DND-41 (cell line): ENCODE results near the gene PPP6R2.
"Not testable (repeated sequence)": the region's sequence is repeated elsewhere in the genome, so short reads cannot be mapped to it uniquely, and the experiment has no call there.

Source experiments
- ATAC-seq: fragments of 200-7000 bp; cut with Tn5 transposase; 3 replicates; pipeline ENCODE4 v1.9.1; 2021; ENCODE audit warnings: low read depth; ENCODE audit not compliant: insufficient read depth
- DNase-seq: peaks from one replicate; pipeline ENCODE4 v3.0.0-alpha.2; 2020
- H2AFZ ChIP-seq: 2 replicates; pipeline ENCODE4 v1.6.0; 2012; ENCODE audit warnings: low read depth, low read length
- H3K27ac ChIP-seq: 2 replicates; pipeline ENCODE4 v1.5.1; 2012; ENCODE audit warnings: low read length, inconsistent platforms
- H3K27me3 ChIP-seq: fragments of 200-600 bp; sonication (generic); 2 replicates; pipeline ENCODE4 v1.6.0; 2012; ENCODE audit warnings: low read length, mild to moderate bottlenecking, inconsistent platforms; ENCODE audit not compliant: insufficient read depth, poor library complexity
- H3K36me3 ChIP-seq: 2 replicates; pipeline ENCODE4 v1.5.1; 2012; ENCODE audit warnings: low read length, inconsistent platforms; ENCODE audit not compliant: insufficient read depth
- H3K4me1 ChIP-seq: 2 replicates; pipeline ENCODE4 v1.5.1; 2012; ENCODE audit warnings: mild to moderate bottlenecking, low read length; ENCODE audit not compliant: insufficient read depth
- H3K4me2 ChIP-seq: 2 replicates; pipeline ENCODE4 v1.6.0; 2012; ENCODE audit warnings: mild to moderate bottlenecking, moderate library complexity, low read length, inconsistent platforms; ENCODE audit not compliant: insufficient read depth
- H3K4me3 ChIP-seq, 2 experiments: fragments of 200-600 bp in 1 of 2; shearing (Covaris generic) in 1 of 2; 2 replicates each; pipeline ENCODE4 v1.5.1; 2012 to 2016; ENCODE audit warnings: inconsistent platforms in 2 of 2, low read length in 2 of 2, mild to moderate bottlenecking in 2 of 2, low read depth in 1 of 2, moderate library complexity in 1 of 2
- H3K79me2 ChIP-seq: 2 replicates; pipeline ENCODE4 v1.6.0; 2012; ENCODE audit warnings: low read length, inconsistent platforms; ENCODE audit not compliant: insufficient read depth
- H3K9ac ChIP-seq: 2 replicates; pipeline ENCODE4 v1.6.0; 2012; ENCODE audit warnings: low read depth, mild to moderate bottlenecking, inconsistent platforms, low read length, moderate library complexity
- H3K9me3 ChIP-seq: 2 replicates; pipeline ENCODE4 v1.5.1; 2012; ENCODE audit warnings: low read length, moderate library complexity, mild to moderate bottlenecking, inconsistent platforms; ENCODE audit not compliant: insufficient read depth, severe bottlenecking
- H4K20me1 ChIP-seq: 2 replicates; pipeline ENCODE4 v1.6.0; 2012; ENCODE audit warnings: low read length; ENCODE audit not compliant: insufficient read depth
- CTCF ChIP-seq: IDR thresholded peaks from 2 replicates; pipeline ENCODE4 v1.5.1; 2012; ENCODE audit warnings: borderline replicate concordance, low read length, moderate library complexity, mild to moderate bottlenecking; ENCODE audit not compliant: poor library complexity, severe bottlenecking; ENCODE audit errors: extremely low read depth
- EZH2 ChIP-seq: IDR thresholded peaks from 3 replicates; pipeline ENCODE4 v1.6.1; 2012; ENCODE audit warnings: borderline replicate concordance, low read depth, mild to moderate bottlenecking, moderate library complexity, low read length, inconsistent platforms; ENCODE audit not compliant: severe bottlenecking

The PPP6R2 gene

GRCh38 chr22:50320671-50321325 lies 22.3 kb upstream of the PPP6R2 start:
- Histone ChIP-seq H3K4me1 (no peaks in the 10 kb centered on the region), H4K20me1 (peaks cover 1% of the 10 kb centered on the region; the same call in 1 of the 2 replicates), H3K9me3 (no peaks in the 10 kb centered on the region), H3K36me3 (no peaks in the 10 kb centered on the region), H3K79me2 (no peaks in the 10 kb centered on the region), H3K4me2 (no peak overlapping the region), H3K4me3 (no peak overlapping the region), H2AFZ (no peak overlapping the region), H3K9ac (no peak overlapping the region), H3K27ac (no peak overlapping the region), H3K27me3 (no peaks in the 10 kb centered on the region)
- no peak for ATAC-seq
- no peak for DNase-seq
- TF ChIP-seq CTCF, result no peak
- no peak for TF ChIP-seq EZH2

GRCh38 chr22:50322382-50323104 lies 20.6 kb upstream of the PPP6R2 start:
- DNase-seq, H4K20me1 ChIP-seq, H3K9me3 ChIP-seq, H3K9ac ChIP-seq, H3K4me1 ChIP-seq, H3K4me2 ChIP-seq, H3K27me3 ChIP-seq, ATAC-seq, H2AFZ ChIP-seq, H3K79me2 ChIP-seq, H3K27ac ChIP-seq, H3K36me3 ChIP-seq, H3K4me3 ChIP-seq: not testable (repeated sequence)

GRCh38 chr22:50323900-50324299 lies 19.2 kb upstream of the PPP6R2 start:
- ATAC-seq, result no peak

More at GRCh38 chr22:50323900-50324299, 19.2 kb upstream of the PPP6R2 start:
- no peak overlapping the region for H2AFZ ChIP-seq
- H3K9ac ChIP-seq, result no peak overlapping the region
- H4K20me1 ChIP-seq, result no peaks in the 10 kb centered on the region
- DNase-seq, result no peak
- no peak overlapping the region for H3K4me3 ChIP-seq
- no peak overlapping the region for H3K27ac ChIP-seq
- TF ChIP-seq EZH2 (no peak), CTCF (no peak)
- H3K4me1 ChIP-seq, result peaks cover 11% of the 10 kb centered on the region
- H3K36me3 ChIP-seq, result no peaks in the 10 kb centered on the region
- no peak overlapping the region for H3K4me2 ChIP-seq
- H3K79me2 ChIP-seq, result no peaks in the 10 kb centered on the region
- H3K9me3 ChIP-seq, result no peaks in the 10 kb centered on the region
- H3K27me3 ChIP-seq, result no peaks in the 10 kb centered on the region
